Gastroesophageal sphincter (tissue), 4 donors: ENCODE results near the gene KIF16B. TPM values are rescaled to one million over a fixed set of nuclear protein-coding genes. Genes with fewer than 3 reads are reported as not detected.

ENCODE experiments used
- ATAC-seq: fragments of 150-250 bp; one replicate; pipeline ENCODE4 v1.9.1; 2016; ENCODE audit warnings: mild to moderate bottlenecking, moderate library complexity
- H3K27ac ChIP-seq, 4 donors: fragments of 200-600 bp; sonication (generic) in 3 of 4; 1 replicate in 3 of 4; 2 replicates in 1 of 4; pipeline ENCODE4 v1.5.1; 2016 to 2019
- H3K27me3 ChIP-seq: fragments of 200-600 bp; sonication (generic); one replicate; pipeline ENCODE4 v1.5.1; 2019
- H3K36me3 ChIP-seq, 2 donors: fragments of 200-600 bp; sonication (generic); one replicate each; pipeline ENCODE4 v1.5.1; 2019; ENCODE audit warnings: control low read depth in 1 of 2
- H3K4me1 ChIP-seq, 3 donors: fragments of 200-600 bp; sonication (generic); 1 replicate in 2 of 3; 2 replicates in 1 of 3; pipeline ENCODE4 v1.5.1; 2016 to 2019; ENCODE audit warnings: control low read depth in 2 of 3
- H3K4me3 ChIP-seq, 2 donors: fragments of 200-600 bp; sonication (generic); one replicate each; pipeline ENCODE4 v1.5.1; 2019; ENCODE audit warnings: mild to moderate bottlenecking in 1 of 2, moderate library complexity in 1 of 2
- H3K9me3 ChIP-seq, 3 donors: fragments of 200-600 bp; sonication (generic); one replicate each; pipeline ENCODE4 v1.5.1; 2017 to 2019; ENCODE audit warnings: control low read depth in 2 of 3
- EP300 ChIP-seq: sonication (generic); formaldehyde crosslinking; IDR thresholded peaks from one replicate; pipeline ENCODE4 v1.6.1; 2017; ENCODE audit warnings: antibody characterized with exemption, mild to moderate bottlenecking
- POLR2A ChIP-seq, 2 donors: fragments of 450-650 bp; IDR thresholded peaks; one replicate each; pipeline ENCODE4 v1.6.1; 2017; ENCODE audit warnings: antibody characterized with exemption in 2 of 2, mild to moderate bottlenecking in 2 of 2, moderate library complexity in 1 of 2
- POLR2AphosphoS5 ChIP-seq: sonication (generic); formaldehyde crosslinking; IDR thresholded peaks from one replicate; pipeline ENCODE4 v1.6.1; 2017; ENCODE audit warnings: antibody characterized with exemption
- WGBS, 2 donors: methylation state at CpG; one replicate each; pipeline ENCODE4 v1.1.5; 2018; ENCODE audit warnings: low coverage in 1 of 2; 5-methylcytosine and 5-hydroxymethylcytosine counted together
- total RNA-seq, 4 donors: library from RNA; depleted of rRNA; stranded (reverse); fragments of >200 nt; gene quantifications; one replicate each; pipeline ENCODE4 v1.1.0, GENCODE V29; 2016
- TF ChIP-seq, protein P1 (sequence below), 4 experiments: fragments of 200-600 bp in 2 of 4; fragments of 450-650 bp in 2 of 4; sonication (generic) in 1 of 4; IDR thresholded peaks; one replicate each; pipeline ENCODE4 v1.5.1; 2017 to 2019; ENCODE audit warnings: antibody characterized with exemption in 4 of 4, mild to moderate bottlenecking in 2 of 4, moderate library complexity in 2 of 4

KIF16B gene
- total RNA-seq, 4 donors from 2014 or later, result 15.9 to 26.6 (median 22.2) TPM

DNA sequence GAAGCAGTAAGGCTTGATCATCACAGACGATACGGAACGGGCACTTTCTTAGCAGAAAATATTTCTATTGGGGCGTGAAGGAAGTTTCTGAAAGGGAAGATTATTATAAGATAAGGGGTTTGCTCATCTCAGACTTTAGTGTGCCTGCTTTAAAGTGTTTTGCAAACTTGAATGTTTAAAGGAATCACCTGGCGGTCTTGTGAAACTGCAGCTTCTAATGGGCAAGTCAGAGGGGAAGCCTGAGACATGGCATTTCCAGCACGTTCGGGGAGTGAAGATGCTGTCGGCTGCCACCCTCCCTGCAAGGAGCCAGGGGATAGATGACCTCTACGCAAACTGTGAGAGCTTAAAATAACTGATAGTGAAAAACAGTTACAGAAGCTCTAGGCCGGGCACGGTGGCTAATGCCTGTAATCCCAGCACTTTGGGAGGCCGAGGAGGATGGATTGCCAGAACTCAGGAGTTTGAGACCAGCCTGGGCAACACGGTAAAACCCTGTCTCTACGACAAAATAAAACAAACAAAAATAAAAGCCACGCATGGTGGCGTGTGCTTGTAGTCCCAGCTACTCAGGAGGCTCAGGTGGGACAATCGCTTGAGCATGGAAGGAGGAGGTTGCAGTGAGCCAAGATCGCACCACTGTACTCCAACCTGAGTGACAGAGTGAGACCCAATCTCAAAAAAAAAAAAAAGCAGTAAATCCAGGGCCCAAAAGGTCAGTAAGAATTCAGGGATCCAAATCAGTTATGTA, 2.3 kb upstream of the KIF16B start:
- Histone ChIP-seq H3K36me3 (no peaks in the 10 kb centered on the region), H3K27ac (peak overlapping the region; percentile 4 to 80 (median 77)), H3K9me3 (no peaks in the 10 kb centered on the region), H3K4me1 (peaks cover 0 to 42% (median 6%) of the 10 kb centered on the region in 3 donors), H3K27me3 (no peaks in the 10 kb centered on the region), H3K4me3 (peak overlapping the region; percentile 43 to 55)
- TF ChIP-seq POLR2AphosphoS5 (no peak), POLR2A (IDR thresholded peaks at IDR 0.05) (no peak), EP300 (no peak)
- TF ChIP-seq, protein P1, sequence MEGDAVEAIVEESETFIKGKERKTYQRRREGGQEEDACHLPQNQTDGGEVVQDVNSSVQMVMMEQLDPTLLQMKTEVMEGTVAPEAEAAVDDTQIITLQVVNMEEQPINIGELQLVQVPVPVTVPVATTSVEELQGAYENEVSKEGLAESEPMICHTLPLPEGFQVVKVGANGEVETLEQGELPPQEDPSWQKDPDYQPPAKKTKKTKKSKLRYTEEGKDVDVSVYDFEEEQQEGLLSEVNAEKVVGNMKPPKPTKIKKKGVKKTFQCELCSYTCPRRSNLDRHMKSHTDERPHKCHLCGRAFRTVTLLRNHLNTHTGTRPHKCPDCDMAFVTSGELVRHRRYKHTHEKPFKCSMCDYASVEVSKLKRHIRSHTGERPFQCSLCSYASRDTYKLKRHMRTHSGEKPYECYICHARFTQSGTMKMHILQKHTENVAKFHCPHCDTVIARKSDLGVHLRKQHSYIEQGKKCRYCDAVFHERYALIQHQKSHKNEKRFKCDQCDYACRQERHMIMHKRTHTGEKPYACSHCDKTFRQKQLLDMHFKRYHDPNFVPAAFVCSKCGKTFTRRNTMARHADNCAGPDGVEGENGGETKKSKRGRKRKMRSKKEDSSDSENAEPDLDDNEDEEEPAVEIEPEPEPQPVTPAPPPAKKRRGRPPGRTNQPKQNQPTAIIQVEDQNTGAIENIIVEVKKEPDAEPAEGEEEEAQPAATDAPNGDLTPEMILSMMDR (IDR thresholded peaks at IDR 0.05), result no peak
- 20 to 31% methylated on average over 10 to 17 of the region's 18 CpGs for WGBS, 2 donors
- no peak for ATAC-seq

- TF ChIP-seq, protein P1 (IDR thresholded peaks at IDR 0.05), result no peak
- TF ChIP-seq EP300 (no peak), POLR2AphosphoS5 (no peak), POLR2A (IDR thresholded peaks at IDR 0.05) (no peak)
- 14 to 27% methylated on average over 9 to 16 of the region's 39 CpGs for WGBS, 2 donors
- H3K27ac ChIP-seq, result peak overlapping the region; percentile 4 to 80 (median 77)
Measured at GRCh38 chr20:16574656-16575355, 1.6 kb upstream of the KIF16B start.

GRCh38 chr20:16571333-16571732, 1.9 kb downstream of the KIF16B start:
- 85 to 97% methylated on average over 2 to 5 of the region's 5 CpGs for WGBS, 2 donors
- H3K27me3 ChIP-seq, result no peaks in the 10 kb centered on the region
- no peak overlapping the region for H3K4me3 ChIP-seq
- no peaks in the 10 kb centered on the region for H3K9me3 ChIP-seq
- no peak for TF ChIP-seq POLR2A (IDR thresholded peaks at IDR 0.05)
- TF ChIP-seq, protein P1 (IDR thresholded peaks at IDR 0.05), result no peak
- TF ChIP-seq EP300, result no peak
- no peak for TF ChIP-seq POLR2AphosphoS5
- no peak overlapping the region for H3K27ac ChIP-seq
- no peaks in the 10 kb centered on the region for H3K36me3 ChIP-seq
- H3K4me1 ChIP-seq, result peaks cover 0 to 42% (median 6%) of the 10 kb centered on the region in 3 donors
- no peak for ATAC-seq

More at GRCh38 chr20:16574656-16575355, 1.6 kb upstream of the KIF16B start:
- Histone ChIP-seq H3K9me3 (no peaks in the 10 kb centered on the region), H3K4me1 (peaks cover 0 to 42% (median 6%) of the 10 kb centered on the region in 3 donors), H3K27me3 (no peaks in the 10 kb centered on the region), H3K4me3 (peak overlapping the region; percentile 43 to 55), H3K36me3 (no peaks in the 10 kb centered on the region)
- peak; percentile 83 for ATAC-seq

DNA sequence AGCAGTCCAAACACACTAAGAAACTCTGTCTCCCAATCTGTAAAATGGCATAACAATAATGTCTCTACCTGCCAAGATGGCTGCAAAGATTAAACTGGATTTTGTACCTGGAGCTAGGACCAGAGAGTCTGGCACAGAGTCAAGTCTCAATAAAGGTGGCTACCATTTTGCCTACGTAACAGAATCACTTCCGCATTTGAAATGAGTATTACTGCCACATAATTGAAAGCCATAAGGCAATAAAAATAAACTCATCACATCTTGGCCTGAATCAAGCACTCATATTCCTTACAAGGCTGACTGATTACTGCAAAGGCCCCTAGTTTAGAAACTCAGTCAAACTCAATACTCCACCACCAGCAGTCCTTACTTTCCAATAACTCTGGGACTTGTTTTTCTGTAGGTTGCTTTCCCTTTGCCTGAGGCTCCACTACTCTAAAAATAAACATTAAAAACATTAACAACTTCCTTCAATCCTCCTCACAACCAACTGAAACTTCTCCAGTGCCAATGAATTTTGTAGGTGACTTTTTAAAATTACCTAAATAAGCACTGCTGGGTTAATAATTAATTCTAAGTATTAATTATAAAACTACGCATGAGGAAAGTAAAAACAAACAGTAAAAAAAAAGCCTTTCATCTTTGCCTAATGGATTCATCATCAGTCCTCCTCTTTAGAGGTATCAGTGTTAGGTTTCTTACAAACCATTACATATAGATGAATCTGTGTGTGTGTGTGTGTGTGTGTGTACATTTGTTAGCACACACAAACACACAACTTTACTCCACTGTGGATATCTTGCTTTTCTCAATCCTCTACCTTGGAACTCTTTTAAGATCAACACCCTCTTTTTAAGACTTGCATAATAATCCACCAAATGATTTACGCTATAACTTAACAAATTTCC, 3.7 kb downstream of the KIF16B start:
- no peak overlapping the region for H3K27ac ChIP-seq
- H3K36me3 ChIP-seq, result no peaks in the 10 kb centered on the region
- ATAC-seq, result no peak
- 80 to 98% methylated on average over 4 of the region's 4 CpGs for WGBS, 2 donors
- TF ChIP-seq EP300 (no peak), POLR2A (IDR thresholded peaks at IDR 0.05) (no peak), POLR2AphosphoS5 (no peak)
- TF ChIP-seq, protein P1 (IDR thresholded peaks at IDR 0.05), result no peak
- H3K4me1 ChIP-seq, result peaks cover 0 to 32% (median 4%) of the 10 kb centered on the region in 3 donors
- H3K9me3 ChIP-seq, result no peaks in the 10 kb centered on the region
- no peaks in the 10 kb centered on the region for H3K27me3 ChIP-seq
- no peak overlapping the region for H3K4me3 ChIP-seq
